Measurements from ENCODE around the gene CHD1. TPM values are rescaled to one million over a fixed set of nuclear protein-coding genes. Genes with fewer than 3 reads are reported as not detected.

The CHD1 gene
- total RNA-seq, 2 donors from 2014 or later = 66.4 to 67.4 TPM

GRCh38 chr5:98905857-98906688, 22.7 kb downstream of the CHD1 start:
- Mint-ChIP-seq H3K4me1 (ENCODE audit: low read depth) (peaks cover 69% of the 10 kb centered on the region), H3K9me3 (no peaks in the 10 kb centered on the region)
- peak; percentile 33 to 43 for ATAC-seq (replicated peaks in 1 of 2)

GRCh38 chr5:98904780-98905179, 24.0 kb downstream of the CHD1 start:
- Mint-ChIP-seq H3K4me3 (peak overlapping the region in 1 of 2 donors; percentile 53), H3K4me1 (ENCODE audit: low read depth) (peaks cover 60% of the 10 kb centered on the region)

More at GRCh38 chr5:98905857-98906688, 22.7 kb downstream of the CHD1 start:
- Mint-ChIP-seq H3K36me3 (ENCODE audit: insufficient read depth in 2 of 2) (peaks cover under 1 to 29% of the 10 kb centered on the region in 2 donors), H3K27ac (peak overlapping the region; percentile 90), H3K4me3 (peak overlapping the region in 1 of 2 donors; percentile 40), H3K27me3 (ENCODE audit: low read depth) (no peaks in the 10 kb centered on the region)
- DNase-seq = no peak

GRCh38 chr5:98902733-98903132, 26.1 kb downstream of the CHD1 start:
- peaks cover 5 to 39% of the 10 kb centered on the region in 2 donors for H3K36me3 Mint-ChIP-seq (ENCODE audit: insufficient read depth in 2 of 2)

More at GRCh38 chr5:98904780-98905179, 24.0 kb downstream of the CHD1 start:
- no peaks in the 10 kb centered on the region for H3K9me3 Mint-ChIP-seq
- DNase-seq (peak in 1 of 2 donors; percentile 32), ATAC-seq (replicated peaks in 1 of 2) (peak; percentile 64 to 90)
- H3K27ac Mint-ChIP-seq = peak overlapping the region; percentile 64
- no peaks in the 10 kb centered on the region for H3K27me3 Mint-ChIP-seq (ENCODE audit: low read depth)
- peaks cover 5 to 29% of the 10 kb centered on the region in 2 donors for H3K36me3 Mint-ChIP-seq (ENCODE audit: insufficient read depth in 2 of 2)

GRCh38 chr5:98899456-98899855, 29.4 kb downstream of the CHD1 start:
- Mint-ChIP-seq H3K27me3 (ENCODE audit: low read depth) (no peaks in the 10 kb centered on the region), H3K27ac (no peak overlapping the region), H3K4me1 (ENCODE audit: low read depth) (peaks cover 14% of the 10 kb centered on the region), H3K36me3 (ENCODE audit: insufficient read depth in 2 of 2) (peaks cover 5 to 41% of the 10 kb centered on the region in 2 donors), H3K9me3 (no peaks in the 10 kb centered on the region), H3K4me3 (no peak overlapping the region)
- ATAC-seq (replicated peaks in 1 of 2) = no peak
- DNase-seq = no peak

More at GRCh38 chr5:98902733-98903132, 26.1 kb downstream of the CHD1 start:
- peaks cover 44% of the 10 kb centered on the region for H3K4me1 Mint-ChIP-seq (ENCODE audit: low read depth)
- no peaks in the 10 kb centered on the region for H3K9me3 Mint-ChIP-seq
- no peak for ATAC-seq (replicated peaks in 1 of 2)
- no peak overlapping the region for H3K4me3 Mint-ChIP-seq
- DNase-seq = no peak
- no peak overlapping the region for H3K27ac Mint-ChIP-seq
- no peaks in the 10 kb centered on the region for H3K27me3 Mint-ChIP-seq (ENCODE audit: low read depth)

- H3K9me3 Mint-ChIP-seq = no peaks in the 10 kb centered on the region
- H3K27me3 Mint-ChIP-seq (ENCODE audit: low read depth) = no peaks in the 10 kb centered on the region
- ATAC-seq (replicated peaks in 1 of 2) = no peak
- H3K4me1 Mint-ChIP-seq (ENCODE audit: low read depth) = peaks cover 7% of the 10 kb centered on the region
- no peak overlapping the region for H3K4me3 Mint-ChIP-seq
- peaks cover 5 to 38% of the 10 kb centered on the region in 2 donors for H3K36me3 Mint-ChIP-seq (ENCODE audit: insufficient read depth in 2 of 2)
- no peak for DNase-seq
- H3K27ac Mint-ChIP-seq = no peak overlapping the region
Observed at GRCh38 chr5:98898743-98899142, 30.1 kb downstream of the CHD1 start.

GRCh38 chr5:98891591-98891990, 37.2 kb downstream of the CHD1 start:
- no peaks in the 10 kb centered on the region for H3K4me1 Mint-ChIP-seq (ENCODE audit: low read depth)
- H3K36me3 Mint-ChIP-seq (ENCODE audit: insufficient read depth in 2 of 2) = peaks cover 0 to 31% of the 10 kb centered on the region in 2 donors
- H3K4me3 Mint-ChIP-seq = no peak overlapping the region
- H3K9me3 Mint-ChIP-seq = no peaks in the 10 kb centered on the region
- H3K27ac Mint-ChIP-seq = no peak overlapping the region
- DNase-seq = no peak
- ATAC-seq (replicated peaks in 1 of 2) = no peak
- no peaks in the 10 kb centered on the region for H3K27me3 Mint-ChIP-seq (ENCODE audit: low read depth)

GRCh38 chr5:98880598-98880997, 48.2 kb downstream of the CHD1 start:
- H3K9me3 Mint-ChIP-seq = no peaks in the 10 kb centered on the region
- no peak overlapping the region for H3K27ac Mint-ChIP-seq
- H3K27me3 Mint-ChIP-seq (ENCODE audit: low read depth) = no peaks in the 10 kb centered on the region
- DNase-seq (no peak), ATAC-seq (replicated peaks in 1 of 2) (no peak)
- H3K4me3 Mint-ChIP-seq = no peak overlapping the region
- H3K36me3 Mint-ChIP-seq (ENCODE audit: insufficient read depth in 2 of 2) = peaks cover 14 to 47% of the 10 kb centered on the region in 2 donors
- peaks cover 11% of the 10 kb centered on the region for H3K4me1 Mint-ChIP-seq (ENCODE audit: low read depth)

- DNase-seq = peak in 1 of 2 donors; percentile 10
- no peaks in the 10 kb centered on the region for H3K27me3 Mint-ChIP-seq (ENCODE audit: low read depth)
- H3K9me3 Mint-ChIP-seq = no peaks in the 10 kb centered on the region
- H3K4me1 Mint-ChIP-seq (ENCODE audit: low read depth) = peaks cover 11% of the 10 kb centered on the region
- no peak overlapping the region for H3K27ac Mint-ChIP-seq
- no peak overlapping the region for H3K4me3 Mint-ChIP-seq
- H3K36me3 Mint-ChIP-seq (ENCODE audit: insufficient read depth in 2 of 2) = peaks cover 14 to 47% of the 10 kb centered on the region in 2 donors
- ATAC-seq (replicated peaks in 1 of 2) = peak; percentile 66 to 86
Observed at GRCh38 chr5:98880151-98880550, 48.7 kb downstream of the CHD1 start.

GRCh38 chr5:98877600-98877999, 51.2 kb downstream of the CHD1 start:
- Mint-ChIP-seq H3K27me3 (ENCODE audit: low read depth) (no peaks in the 10 kb centered on the region), H3K4me3 (no peak overlapping the region), H3K36me3 (ENCODE audit: insufficient read depth in 2 of 2) (peaks cover 14 to 48% of the 10 kb centered on the region in 2 donors), H3K4me1 (ENCODE audit: low read depth) (peaks cover 11% of the 10 kb centered on the region), H3K27ac (peak overlapping the region; percentile 67), H3K9me3 (no peaks in the 10 kb centered on the region)
- ATAC-seq (replicated peaks in 1 of 2) (no peak), DNase-seq (no peak)

GRCh38 chr5:98872674-98873073, 56.1 kb downstream of the CHD1 start:
- H3K9me3 Mint-ChIP-seq = no peaks in the 10 kb centered on the region
- no peaks in the 10 kb centered on the region for H3K27me3 Mint-ChIP-seq (ENCODE audit: low read depth)
- peaks cover 5 to 53% of the 10 kb centered on the region in 2 donors for H3K36me3 Mint-ChIP-seq (ENCODE audit: insufficient read depth in 2 of 2)
- DNase-seq (no peak), ATAC-seq (replicated peaks in 1 of 2) (no peak)
- H3K4me3 Mint-ChIP-seq = no peak overlapping the region
- H3K4me1 Mint-ChIP-seq (ENCODE audit: low read depth) = no peaks in the 10 kb centered on the region
- H3K27ac Mint-ChIP-seq = no peak overlapping the region

GRCh38 chr5:98865690-98866089, 63.1 kb downstream of the CHD1 start:
- no peak for ATAC-seq (replicated peaks in 1 of 2)
- Mint-ChIP-seq H3K27ac (peak overlapping the region; percentile 44), H3K36me3 (ENCODE audit: insufficient read depth in 2 of 2) (peaks cover 3 to 35% of the 10 kb centered on the region in 2 donors), H3K4me3 (no peak overlapping the region), H3K4me1 (ENCODE audit: low read depth) (no peaks in the 10 kb centered on the region), H3K27me3 (ENCODE audit: low read depth) (no peaks in the 10 kb centered on the region), H3K9me3 (no peaks in the 10 kb centered on the region)
- DNase-seq = no peak

- no peak for ATAC-seq (replicated peaks in 1 of 2)
- DNase-seq = no peak
- H3K27ac Mint-ChIP-seq = no peak overlapping the region
- H3K4me3 Mint-ChIP-seq = no peak overlapping the region
- no peaks in the 10 kb centered on the region for H3K4me1 Mint-ChIP-seq (ENCODE audit: low read depth)
- peaks cover 2% of the 10 kb centered on the region in 2 donors for H3K36me3 Mint-ChIP-seq (ENCODE audit: insufficient read depth in 2 of 2)
- peaks cover 0 to 4% of the 10 kb centered on the region in 2 donors for H3K9me3 Mint-ChIP-seq
- no peaks in the 10 kb centered on the region for H3K27me3 Mint-ChIP-seq (ENCODE audit: low read depth)
Observed at GRCh38 chr5:98847054-98847453, 81.8 kb downstream of the CHD1 start.

- H3K9me3 Mint-ChIP-seq = peaks cover 0 to 4% of the 10 kb centered on the region in 2 donors
- no peak overlapping the region for H3K4me3 Mint-ChIP-seq
- ATAC-seq (replicated peaks in 1 of 2) (no peak), DNase-seq (no peak)
- no peaks in the 10 kb centered on the region for H3K4me1 Mint-ChIP-seq (ENCODE audit: low read depth)
- no peaks in the 10 kb centered on the region for H3K27me3 Mint-ChIP-seq (ENCODE audit: low read depth)
- no peak overlapping the region for H3K27ac Mint-ChIP-seq
- H3K36me3 Mint-ChIP-seq (ENCODE audit: insufficient read depth in 2 of 2) = peaks cover 2% of the 10 kb centered on the region in 2 donors
Observed at GRCh38 chr5:98846520-98846919, 82.3 kb downstream of the CHD1 start.
